Trophoblast cell (in vitro differentiated cells and primary cell): ENCODE measurements around the gene CLEC3B.

Source experiments
- DNase-seq, 2 donors: peaks; one replicate each; pipeline ENCODE4 v3.0.0-alpha.2; 2016
- H2AFZ ChIP-seq: 2 replicates; pipeline ENCODE4 v1.6.1; 2013; ENCODE audit warnings: low read length, moderate library complexity, mild to moderate bottlenecking; ENCODE audit not compliant: insufficient read depth, poor library complexity
- H2AK5ac ChIP-seq: 2 replicates; pipeline ENCODE4 v1.6.1; 2013; ENCODE audit warnings: mild to moderate bottlenecking, low read length
- H2BK120ac ChIP-seq: 2 replicates; pipeline ENCODE4 v1.6.1; 2013; ENCODE audit warnings: low read length, mild to moderate bottlenecking, moderate library complexity; ENCODE audit not compliant: insufficient read depth, poor library complexity
- H2BK12ac ChIP-seq: 2 replicates; pipeline ENCODE4 v1.6.1; 2013; ENCODE audit warnings: mild to moderate bottlenecking, low read length, moderate library complexity
- H2BK5ac ChIP-seq: 2 replicates; pipeline ENCODE4 v1.6.1; 2013; ENCODE audit warnings: low read length, low read depth, moderate library complexity, mild to moderate bottlenecking; ENCODE audit not compliant: poor library complexity
- H3K14ac ChIP-seq: 2 replicates; pipeline ENCODE4 v1.6.1; 2013; ENCODE audit warnings: mild to moderate bottlenecking, low read length
- H3K18ac ChIP-seq: 2 replicates; pipeline ENCODE4 v1.6.1; 2013; ENCODE audit warnings: mild to moderate bottlenecking, low read length
- H3K23ac ChIP-seq: 2 replicates; pipeline ENCODE4 v1.6.1; 2013; ENCODE audit warnings: low read length
- H3K27ac ChIP-seq: 2 replicates; pipeline ENCODE4 v1.5.1; 2013; ENCODE audit warnings: low read depth, mild to moderate bottlenecking, inconsistent platforms, low read length, moderate library complexity
- H3K27me3 ChIP-seq: 2 replicates; pipeline ENCODE4 v1.6.1; 2013; ENCODE audit warnings: inconsistent platforms, mild to moderate bottlenecking, low read length, moderate library complexity; ENCODE audit not compliant: insufficient read depth
- H3K36me3 ChIP-seq, 2 experiments: 1 replicate in 1 of 2; 2 replicates in 1 of 2; pipeline ENCODE4 v1.6.1; 2013; ENCODE audit warnings: low read length in 2 of 2, mild to moderate bottlenecking in 2 of 2, moderate library complexity in 1 of 2; ENCODE audit not compliant: insufficient read depth in 2 of 2, control insufficient read depth in 1 of 2
- H3K4ac ChIP-seq: 2 replicates; pipeline ENCODE4 v1.6.1; 2013; ENCODE audit warnings: low read depth, mild to moderate bottlenecking, low read length, moderate library complexity
- H3K4me1 ChIP-seq, 2 experiments: 1 replicate in 1 of 2; 2 replicates in 1 of 2; pipeline ENCODE4 v1.6.1; 2013; ENCODE audit warnings: low read length in 2 of 2, mild to moderate bottlenecking in 2 of 2, moderate library complexity in 1 of 2; ENCODE audit not compliant: insufficient read depth in 2 of 2, control insufficient read depth in 1 of 2
- H3K4me2 ChIP-seq: 2 replicates; pipeline ENCODE4 v1.6.1; 2013; ENCODE audit warnings: inconsistent platforms, mild to moderate bottlenecking, low read length, moderate library complexity
- H3K4me3 ChIP-seq: 2 replicates; pipeline ENCODE4 v1.5.1; 2013; ENCODE audit warnings: mild to moderate bottlenecking, low read depth, low read length, inconsistent platforms
- H3K79me1 ChIP-seq: one replicate; pipeline ENCODE4 v1.6.1; 2013; ENCODE audit warnings: low read length
- H3K79me2 ChIP-seq: 2 replicates; pipeline ENCODE4 v1.6.1; 2013; ENCODE audit warnings: low read length, mild to moderate bottlenecking; ENCODE audit not compliant: control insufficient read depth, insufficient read depth, poor library complexity
- H3K9ac ChIP-seq: 2 replicates; pipeline ENCODE4 v1.6.1; 2013; ENCODE audit warnings: mild to moderate bottlenecking, low read length
- H3K9me3 ChIP-seq: 2 replicates; pipeline ENCODE4 v1.6.1; 2013; ENCODE audit warnings: low read depth, mild to moderate bottlenecking, control low read depth, inconsistent platforms, low read length; ENCODE audit not compliant: insufficient read depth
- H4K12ac ChIP-seq: 2 replicates; pipeline ENCODE4 v1.6.1; 2013; ENCODE audit warnings: low read depth, mild to moderate bottlenecking, low read length, moderate library complexity
- H4K8ac ChIP-seq: 2 replicates; pipeline ENCODE4 v1.6.1; 2013; ENCODE audit warnings: low read depth, mild to moderate bottlenecking, low read length, moderate library complexity
- H4K91ac ChIP-seq: one replicate; pipeline ENCODE4 v1.6.1; 2013; ENCODE audit warnings: low read depth, mild to moderate bottlenecking, low read length, moderate library complexity
- whole genome bisulfite sequencing: extraction: QIAGEN DNeasy Blood & Tissue Kit; methylation state at CpG from one replicate; pipeline ENCODE4 v1.1.7; 2013; ENCODE audit warnings: missing lambda C conversion rate; ENCODE audit not compliant: insufficient read length, insufficient coverage; ENCODE audit errors: extremely low coverage; 5-methylcytosine and 5-hydroxymethylcytosine counted together

The CLEC3B gene

GRCh38 chr3:45008117-45008516 lies 18.0 kb upstream of the CLEC3B start:
- Histone ChIP-seq H3K4me3 (no peak overlapping the region), H3K79me1 (no peaks in the 10 kb centered on the region), H2AFZ (no peak overlapping the region), H3K9ac (no peak overlapping the region), H3K23ac (no peak overlapping the region), H3K27me3 (no peaks in the 10 kb centered on the region), H3K14ac (no peak overlapping the region), H4K12ac (no peak overlapping the region), H4K8ac (no peak overlapping the region), H2BK12ac (no peak overlapping the region), H3K4ac (no peak overlapping the region), H3K36me3 (peaks cover 5 to 30% of the 10 kb centered on the region in 2 experiments), H2BK5ac (no peak overlapping the region), H3K18ac (no peak overlapping the region), H3K4me2 (no peak overlapping the region), H3K9me3 (peaks cover 2% of the 10 kb centered on the region), H4K91ac (no peak overlapping the region), H2BK120ac (no peak overlapping the region), H2AK5ac (no peak overlapping the region), H3K4me1 (peaks cover 14 to 20% of the 10 kb centered on the region in 2 experiments), H3K27ac (no peak overlapping the region), H3K79me2 (peaks cover 1% of the 10 kb centered on the region)
- no peak for DNase-seq
- no CpG with 5 or more reads among the region's 1 CpG for WGBS

GRCh38 chr3:45009868-45010267 lies 16.2 kb upstream of the CLEC3B start:
- DNase-seq = no peak
- Histone ChIP-seq H3K4me1 (peaks cover 14 to 20% of the 10 kb centered on the region in 2 experiments), H4K91ac (no peak overlapping the region), H4K8ac (no peak overlapping the region), H3K9ac (no peak overlapping the region), H3K79me1 (no peaks in the 10 kb centered on the region), H3K4me3 (no peak overlapping the region), H3K79me2 (peaks cover 1% of the 10 kb centered on the region), H4K12ac (no peak overlapping the region), H3K36me3 (peaks cover 9 to 25% of the 10 kb centered on the region in 2 experiments), H3K27me3 (no peaks in the 10 kb centered on the region), H3K4me2 (no peak overlapping the region), H2BK120ac (no peak overlapping the region), H3K4ac (no peak overlapping the region), H2BK5ac (no peak overlapping the region), H2AK5ac (no peak overlapping the region), H2BK12ac (no peak overlapping the region), H2AFZ (no peak overlapping the region), H3K23ac (no peak overlapping the region), H3K14ac (no peak overlapping the region), H3K27ac (no peak overlapping the region), H3K9me3 (peaks cover 2% of the 10 kb centered on the region), H3K18ac (no peak overlapping the region)
- WGBS = no CpG with 5 or more reads among the region's 1 CpG

- no CpG with 5 or more reads among the region's 3 CpGs for WGBS
- Histone ChIP-seq H4K8ac (no peak overlapping the region), H3K18ac (no peak overlapping the region), H3K4me1 (peaks cover 14 to 20% of the 10 kb centered on the region in 2 experiments), H3K4me3 (no peak overlapping the region), H3K23ac (no peak overlapping the region), H3K4me2 (no peak overlapping the region), H3K9ac (no peak overlapping the region), H3K79me1 (no peaks in the 10 kb centered on the region), H3K27ac (peak overlapping the region; percentile 36), H3K4ac (no peak overlapping the region), H3K14ac (no peak overlapping the region), H3K27me3 (no peaks in the 10 kb centered on the region), H4K91ac (no peak overlapping the region), H2BK12ac (no peak overlapping the region), H3K36me3 (peaks cover 9 to 23% of the 10 kb centered on the region in 2 experiments), H3K9me3 (peaks cover 2% of the 10 kb centered on the region), H2AK5ac (no peak overlapping the region), H2BK5ac (no peak overlapping the region), H2AFZ (no peak overlapping the region), H2BK120ac (no peak overlapping the region), H3K79me2 (peaks cover 1% of the 10 kb centered on the region), H4K12ac (no peak overlapping the region)
- peak in 1 of 2 donors; percentile 38 for DNase-seq
Observed at GRCh38 chr3:45010811-45011333, 15.2 kb upstream of the CLEC3B start.

GRCh38 chr3:45011756-45012508 lies 14.2 kb upstream of the CLEC3B start:
- no peak overlapping the region for H3K18ac ChIP-seq
- no peak overlapping the region for H3K14ac ChIP-seq
- peaks cover 9 to 21% of the 10 kb centered on the region in 2 experiments for H3K36me3 ChIP-seq
- no peaks in the 10 kb centered on the region for H3K79me1 ChIP-seq
- H3K27ac ChIP-seq = peak overlapping the region; percentile 15
- no CpG with 5 or more reads among the region's 7 CpGs for WGBS
- H2BK120ac ChIP-seq = no peak overlapping the region
- H3K4me3 ChIP-seq = no peak overlapping the region
- no peak overlapping the region for H3K9ac ChIP-seq
- H3K79me2 ChIP-seq = peaks cover 1% of the 10 kb centered on the region
- peak overlapping the region; percentile 18 for H2BK12ac ChIP-seq
- H2AFZ ChIP-seq = no peak overlapping the region
- no peak overlapping the region for H4K12ac ChIP-seq
- H3K27me3 ChIP-seq = no peaks in the 10 kb centered on the region
- peak overlapping the region; percentile 12 for H4K91ac ChIP-seq
- no peak overlapping the region for H2AK5ac ChIP-seq
- no peak overlapping the region for H3K4ac ChIP-seq
- H4K8ac ChIP-seq = no peak overlapping the region
- no peak overlapping the region for H3K23ac ChIP-seq
- peak; percentile 38 to 58 for DNase-seq
- H2BK5ac ChIP-seq = peak overlapping the region; percentile 53
- peaks cover 2% of the 10 kb centered on the region for H3K9me3 ChIP-seq
- H3K4me2 ChIP-seq = no peak overlapping the region
- H3K4me1 ChIP-seq = peaks cover 19 to 25% of the 10 kb centered on the region in 2 experiments
